Glutamatergic neuron (in vitro differentiated cells): ENCODE results near the gene MAP3K5. TPM values are rescaled to one million over a fixed set of nuclear protein-coding genes. Genes with fewer than 3 reads are reported as not detected.

Experiments used
- DNase-seq: peaks from one replicate; pipeline ENCODE4 v3.0.0; 2022
- H3K27ac Mint-ChIP-seq: one replicate; pipeline ENCODE4 v1.8.0; 2020; ENCODE audit warnings: mild to moderate bottlenecking, mixed read lengths, inconsistent platforms; ENCODE audit not compliant: unreplicated experiment
- H3K27me3 Mint-ChIP-seq: one replicate; pipeline ENCODE4 v1.8.0; 2020; ENCODE audit warnings: mild to moderate bottlenecking, moderate library complexity, mixed read lengths, inconsistent platforms; ENCODE audit not compliant: unreplicated experiment
- H3K36me3 Mint-ChIP-seq: one replicate; pipeline ENCODE4 v1.8.0; 2020; ENCODE audit warnings: mild to moderate bottlenecking, mixed read lengths, inconsistent platforms; ENCODE audit not compliant: unreplicated experiment
- H3K4me1 Mint-ChIP-seq: one replicate; pipeline ENCODE4 v1.8.0; 2020; ENCODE audit warnings: mild to moderate bottlenecking, low read depth, mixed read lengths, inconsistent platforms; ENCODE audit not compliant: unreplicated experiment
- H3K4me3 Mint-ChIP-seq: one replicate; pipeline ENCODE4 v1.8.0; 2020; ENCODE audit warnings: mild to moderate bottlenecking, mixed read lengths, inconsistent platforms; ENCODE audit not compliant: unreplicated experiment
- H3K9me3 Mint-ChIP-seq: one replicate; pipeline ENCODE4 v1.8.0; 2020; ENCODE audit warnings: mild to moderate bottlenecking, moderate library complexity, mixed read lengths, inconsistent platforms; ENCODE audit not compliant: unreplicated experiment
- CTCF ChIP-seq: fragments of 200-600 bp; sonication (generic); IDR thresholded peaks from one replicate; pipeline ENCODE4 v1.5.0; 2021; ENCODE audit not compliant: partially characterized antibody, unreplicated experiment
- total RNA-seq: library from RNA; stranded (reverse); fragmentation: NEBNext Ultra II Directional; extraction: Animal tissue kit (Norgen Biotek cat#: 25700); gene quantifications from one replicate; pipeline ENCODE4 v1.2.1, GENCODE V29; 2021; ENCODE audit not compliant: unreplicated experiment

The MAP3K5 gene
- total RNA-seq, 1 donor from 2014 or later: 0.66 TPM

- H3K9me3 Mint-ChIP-seq: peaks cover 2% of the 10 kb centered on the region
- H3K4me3 Mint-ChIP-seq: no peak overlapping the region
- DNase-seq: no peak
- no peaks in the 10 kb centered on the region for H3K27me3 Mint-ChIP-seq
- no peaks in the 10 kb centered on the region for H3K4me1 Mint-ChIP-seq
- no peak overlapping the region for H3K27ac Mint-ChIP-seq
- H3K36me3 Mint-ChIP-seq: peaks cover 4% of the 10 kb centered on the region
- TF ChIP-seq CTCF: no peak
Measured at GRCh38 chr6:136599329-136600011, 192.8 kb downstream of the MAP3K5 start.

DNA sequence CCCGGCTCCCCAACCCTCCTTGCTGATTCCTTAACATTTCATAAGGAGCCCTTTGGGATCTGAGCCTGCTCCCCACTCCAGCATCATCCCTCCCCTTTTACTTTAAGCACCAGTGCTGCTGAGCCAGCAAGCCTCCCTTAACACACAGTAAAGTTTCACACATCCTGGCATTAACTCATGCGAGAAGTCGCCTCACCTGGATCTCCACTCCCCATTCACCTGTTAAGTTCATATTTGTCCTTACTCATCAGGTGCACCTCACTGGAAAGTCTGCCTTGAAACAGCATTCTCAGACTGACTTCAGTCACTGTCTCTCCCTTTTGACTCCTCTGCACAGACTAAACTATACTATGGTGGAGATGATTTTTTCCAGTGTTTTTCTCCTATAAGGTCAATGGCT lies 194.2 kb downstream of the MAP3K5 start:
- H3K27ac Mint-ChIP-seq: no peak overlapping the region
- H3K27me3 Mint-ChIP-seq: peaks cover 2% of the 10 kb centered on the region
- no peaks in the 10 kb centered on the region for H3K4me1 Mint-ChIP-seq
- H3K4me3 Mint-ChIP-seq: no peak overlapping the region
- H3K9me3 Mint-ChIP-seq: peaks cover 2% of the 10 kb centered on the region
- TF ChIP-seq CTCF: no peak
- no peak for DNase-seq
- H3K36me3 Mint-ChIP-seq: peaks cover 4% of the 10 kb centered on the region

GRCh38 chr6:136594671-136595070 lies 197.6 kb downstream of the MAP3K5 start:
- H3K36me3 Mint-ChIP-seq: peaks cover 8% of the 10 kb centered on the region
- DNase-seq: no peak
- TF ChIP-seq CTCF: no peak
- no peaks in the 10 kb centered on the region for H3K4me1 Mint-ChIP-seq
- H3K27ac Mint-ChIP-seq: no peak overlapping the region
- peaks cover 2% of the 10 kb centered on the region for H3K9me3 Mint-ChIP-seq
- peaks cover 4% of the 10 kb centered on the region for H3K27me3 Mint-ChIP-seq
- H3K4me3 Mint-ChIP-seq: no peak overlapping the region

- H3K27me3 Mint-ChIP-seq: peaks cover 4% of the 10 kb centered on the region
- no peak overlapping the region for H3K27ac Mint-ChIP-seq
- no peak for TF ChIP-seq CTCF
- H3K4me1 Mint-ChIP-seq: no peaks in the 10 kb centered on the region
- peaks cover 2% of the 10 kb centered on the region for H3K9me3 Mint-ChIP-seq
- no peak for DNase-seq
- H3K4me3 Mint-ChIP-seq: no peak overlapping the region
- H3K36me3 Mint-ChIP-seq: peaks cover 8% of the 10 kb centered on the region
Measured at GRCh38 chr6:136593748-136594490, 198.4 kb downstream of the MAP3K5 start.
